Spleen (tissue), 11 donors: ENCODE measurements around the gene EIF2A. TPM values are rescaled to one million over a fixed set of nuclear protein-coding genes. Genes with fewer than 3 reads are reported as not detected.

Source experiments
- DNase-seq: peaks from one replicate; pipeline ENCODE4 v3.0.0-alpha.2; 2020
- H3K27ac ChIP-seq, 8 donors: fragments of 200-600 bp; sonication (generic) in 7 of 8; 1 replicate in 4 of 8; 2 replicates in 4 of 8; pipeline versions ENCODE4 v1.5.0 to v1.8.0; 2016 to 2021; ENCODE audit warnings: inconsistent platforms in 4 of 8, mild to moderate bottlenecking in 4 of 8, moderate library complexity in 1 of 8
- H3K27me3 ChIP-seq, 7 donors: fragments of 200-600 bp; sonication (generic) in 6 of 7; replicated peaks in 1 of 7; 1 replicate in 4 of 7; 2 replicates in 3 of 7; pipeline versions ENCODE4 v1.5.0 to v1.8.0; 2016 to 2021; ENCODE audit warnings: inconsistent platforms in 3 of 7, mild to moderate bottlenecking in 1 of 7
- H3K36me3 ChIP-seq, 6 donors: fragments of 200-600 bp; sonication (generic) in 5 of 6; 1 replicate in 4 of 6; 2 replicates in 2 of 6; pipeline versions ENCODE4 v1.5.0 to v1.8.0; 2016 to 2021; ENCODE audit warnings: inconsistent platforms in 2 of 6
- H3K4me1 ChIP-seq, 6 donors: fragments of 200-600 bp; sonication (generic) in 5 of 6; 1 replicate in 3 of 6; 2 replicates in 3 of 6; pipeline versions ENCODE4 v1.5.0 to v1.8.0; 2016 to 2021; ENCODE audit warnings: inconsistent platforms in 3 of 6
- H3K4me3 ChIP-seq, 8 donors: fragments of 200-600 bp; sonication (generic) in 7 of 8; 1 replicate in 4 of 8; 2 replicates in 4 of 8; pipeline versions ENCODE4 v1.5.0 to v1.8.0; 2016 to 2021; ENCODE audit warnings: inconsistent platforms in 4 of 8, mild to moderate bottlenecking in 4 of 8, moderate library complexity in 2 of 8
- H3K9me3 ChIP-seq, 8 donors: fragments of 200-600 bp; sonication (generic) in 7 of 8; 1 replicate in 4 of 8; 2 replicates in 4 of 8; pipeline versions ENCODE4 v1.5.0 to v1.8.0; 2016 to 2021; ENCODE audit warnings: inconsistent platforms in 4 of 8
- POLR2A ChIP-seq, 3 donors: fragments of 450-650 bp; IDR thresholded peaks; one replicate each; pipeline ENCODE4 v1.5.1; 2017; ENCODE audit warnings: antibody characterized with exemption in 3 of 3, mild to moderate bottlenecking in 1 of 3
- POLR2AphosphoS5 ChIP-seq, 3 donors: sonication (generic); formaldehyde crosslinking; IDR thresholded peaks; one replicate each; pipeline ENCODE4 v1.5.1; 2017; ENCODE audit warnings: antibody characterized with exemption in 3 of 3
- WGBS, 5 donors: extraction: QIAGEN DNeasy Blood & Tissue Kit in 3 of 5; methylation state at CpG; one replicate each; pipeline versions ENCODE4 v1.1.5 to v1.1.7; 2013 to 2018; 5-methylcytosine and 5-hydroxymethylcytosine counted together
- intact Hi-C: fragments of 100-400 bp; cut with DNase I; formaldehyde crosslinking; loops from one replicate; pipeline ENCODE4 v1.15.0; 2023; ENCODE audit warnings: low total_unique reads
- polyA plus RNA-seq, 3 donors: library from polyadenylated mRNA; stranded (reverse); fragments of 200-250 nt; gene quantifications; one replicate each; pipeline ENCODE4 v1.2.1, GENCODE V29; 2013
- total RNA-seq, 7 donors: library from RNA; depleted of rRNA in 3 of 7; stranded (reverse); fragments of >200 nt in 3 of 7; fragmentation: NEBNext Ultra II Directional in 4 of 7; extraction: Animal tissue kit (Norgen Biotek cat#: 25700) in 4 of 7; gene quantifications; one replicate each; pipeline versions ENCODE4 v1.1.0 to v1.2.1, GENCODE V29; 2016 to 2021
- TF ChIP-seq, protein P1 (sequence below), 11 experiments: fragments of 200-600 bp in 7 of 11; fragments of 450-650 bp in 4 of 11; sonication (generic) in 4 of 11; IDR thresholded peaks in 8 of 11; conservative IDR thresholded peaks in 3 of 11; 1 replicate in 7 of 11; 2 replicates in 4 of 11; pipeline versions ENCODE4 v1.4.0 to v1.8.0; 2016 to 2021; ENCODE audit warnings: antibody characterized with exemption in 11 of 11, inconsistent platforms in 4 of 11, mild to moderate bottlenecking in 1 of 11
- donor health status: healthy with polysubstance abuse.
- donor health status: DM: no; HTN: no; CAD: no; lungs with moderate emphysema.
- donor health status: DM: no; HTN: no; CAD: no.
- donor health status: Bipolar disorder and iron deficiency.
- donor health status: healthy.
- donor health status: DM: no; HTN: no; CAD: no.
- donor health status: DM: yes; HTN: yes; CAD: no.

Gene EIF2A
- total and polyA plus RNA-seq, 10 donors, result 53.7 to 149 (median 78.4) TPM

DNA sequence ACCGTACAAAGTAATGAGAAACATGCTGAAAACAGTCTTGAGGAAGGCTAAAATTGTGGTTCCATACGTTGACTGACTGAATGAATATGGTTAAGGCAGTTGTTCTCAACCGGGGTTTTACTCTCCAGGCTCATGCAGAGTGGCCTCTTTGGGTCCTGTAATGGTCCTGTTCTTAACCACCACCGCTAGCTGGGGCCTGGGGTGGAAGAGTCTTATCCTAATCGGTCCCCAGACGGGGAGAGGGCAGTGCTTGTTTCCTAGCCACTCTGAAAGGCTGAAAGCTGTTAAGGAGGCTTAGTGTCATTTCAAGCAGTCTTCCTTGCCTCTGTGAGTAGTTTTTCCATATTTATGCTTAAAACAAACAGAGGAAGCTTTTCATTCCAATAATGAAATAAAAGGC is 88.5 kb downstream of the EIF2A start:
- WGBS, 5 donors, result 68 to 84% (median 77%) methylated on average over 6 of the region's 6 CpGs

DNA sequence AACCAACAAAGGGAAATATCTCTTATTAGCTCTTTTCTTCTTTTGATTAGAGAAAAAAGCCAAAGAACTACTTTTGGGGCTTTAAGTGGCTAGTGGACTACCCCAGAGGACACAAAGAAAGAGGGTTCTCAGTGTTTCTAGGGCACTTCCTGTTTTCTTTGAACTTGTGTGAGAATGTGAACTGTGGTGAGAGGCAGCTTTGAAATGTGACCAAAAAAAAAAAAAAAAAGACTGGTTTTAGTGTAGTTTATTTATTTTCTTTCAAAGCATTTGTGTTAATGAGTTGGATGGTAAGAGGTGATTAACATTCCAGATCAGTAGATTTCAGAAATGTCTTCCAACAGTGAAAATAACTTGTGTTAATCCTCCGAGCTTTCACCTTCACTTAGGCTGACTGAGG is 88.9 kb downstream of the EIF2A start:
- Histone ChIP-seq H3K9me3 (no peaks in the 10 kb centered on the region), H3K36me3 (peaks cover 0 to 22% (median 4%) of the 10 kb centered on the region in 6 donors), H3K27ac (peak overlapping the region in 7 of 8 donors; percentile 43 to 77 (median 58)), H3K27me3 (no peaks in the 10 kb centered on the region), H3K4me1 (peaks cover 3 to 21% (median 17%) of the 10 kb centered on the region in 6 donors), H3K4me3 (no peak overlapping the region)
- 44 to 82% (median 76%) methylated on average over 1 of the region's 1 CpG for WGBS, 5 donors
- intact Hi-C loops, result no loop called here
- TF ChIP-seq POLR2AphosphoS5 (IDR thresholded peaks at IDR 0.05) (no peak), POLR2A (IDR thresholded peaks at IDR 0.05) (no peak)
- TF ChIP-seq, protein P1, sequence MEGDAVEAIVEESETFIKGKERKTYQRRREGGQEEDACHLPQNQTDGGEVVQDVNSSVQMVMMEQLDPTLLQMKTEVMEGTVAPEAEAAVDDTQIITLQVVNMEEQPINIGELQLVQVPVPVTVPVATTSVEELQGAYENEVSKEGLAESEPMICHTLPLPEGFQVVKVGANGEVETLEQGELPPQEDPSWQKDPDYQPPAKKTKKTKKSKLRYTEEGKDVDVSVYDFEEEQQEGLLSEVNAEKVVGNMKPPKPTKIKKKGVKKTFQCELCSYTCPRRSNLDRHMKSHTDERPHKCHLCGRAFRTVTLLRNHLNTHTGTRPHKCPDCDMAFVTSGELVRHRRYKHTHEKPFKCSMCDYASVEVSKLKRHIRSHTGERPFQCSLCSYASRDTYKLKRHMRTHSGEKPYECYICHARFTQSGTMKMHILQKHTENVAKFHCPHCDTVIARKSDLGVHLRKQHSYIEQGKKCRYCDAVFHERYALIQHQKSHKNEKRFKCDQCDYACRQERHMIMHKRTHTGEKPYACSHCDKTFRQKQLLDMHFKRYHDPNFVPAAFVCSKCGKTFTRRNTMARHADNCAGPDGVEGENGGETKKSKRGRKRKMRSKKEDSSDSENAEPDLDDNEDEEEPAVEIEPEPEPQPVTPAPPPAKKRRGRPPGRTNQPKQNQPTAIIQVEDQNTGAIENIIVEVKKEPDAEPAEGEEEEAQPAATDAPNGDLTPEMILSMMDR (IDR thresholded peaks at IDR 0.05 in 8 of 11, conservative IDR thresholded peaks at IDR 0.05 in 3 of 11), result no peak
- DNase-seq, result no peak

More for the DNA sequence above, 88.5 kb downstream of the EIF2A start:
- no peaks in the 10 kb centered on the region for H3K9me3 ChIP-seq
- intact Hi-C loops, result no loop called here
- no peak for DNase-seq
- no peaks in the 10 kb centered on the region for H3K27me3 ChIP-seq
- H3K4me1 ChIP-seq, result peaks cover 3 to 21% (median 17%) of the 10 kb centered on the region in 6 donors
- TF ChIP-seq, protein P1 (IDR thresholded peaks at IDR 0.05 in 8 of 11, conservative IDR thresholded peaks at IDR 0.05 in 3 of 11), result no peak
- no peak for TF ChIP-seq POLR2A (IDR thresholded peaks at IDR 0.05)
- peak overlapping the region in 7 of 8 donors; percentile 43 to 77 (median 58) for H3K27ac ChIP-seq
- H3K36me3 ChIP-seq, result peaks cover 0 to 27% (median 7%) of the 10 kb centered on the region in 6 donors
- H3K4me3 ChIP-seq, result no peak overlapping the region

Other genes starting within 250 kb of the EIF2A start
- 10 to 100 TPM; 19.8 to 34.8 (median 28.7) TPM for gene TSC22D2, start 138.5 kb upstream of the EIF2A start, total RNA-seq
- 10 to 100 TPM in 1 of 3 donors, 1 to 10 TPM in 2; 8.4 to 10.3 (median 9.8) TPM for gene TSC22D2, start 138.5 kb upstream of the EIF2A start, polyA plus RNA-seq
- gene SERP1, start 291 bp upstream of the EIF2A start, total RNA-seq, result 100 to 1,000 TPM in 4 of 7 donors, 10 to 100 TPM in 3; 91.1 to 441 (median 105) TPM
- gene SERP1, start 291 bp upstream of the EIF2A start, polyA plus RNA-seq, result 100 to 1,000 TPM in 1 of 3 donors, 10 to 100 TPM in 2; 64.0 to 104 (median 91.7) TPM
- 100 to 1,000 TPM in 5 of 7 donors, 10 to 100 TPM in 2; 98.2 to 180 (median 117) TPM for gene SELENOT, start 56.5 kb downstream of the EIF2A start, total RNA-seq
- 10 to 100 TPM; 34.6 to 71.7 (median 59.5) TPM for gene SELENOT, start 56.5 kb downstream of the EIF2A start, polyA plus RNA-seq
- not detected for gene ERICH6, start 157.1 kb downstream of the EIF2A start, total RNA-seq
- gene ERICH6, start 157.1 kb downstream of the EIF2A start, polyA plus RNA-seq, result not detected
- gene SIAH2, start 216.4 kb downstream of the EIF2A start, total RNA-seq, result 10 to 100 TPM; 22.8 to 71.3 (median 52.5) TPM
- 10 to 100 TPM; 13.6 to 22.7 (median 20.0) TPM for gene SIAH2, start 216.4 kb downstream of the EIF2A start, polyA plus RNA-seq